Neuron (in vitro differentiated cells): Measurements from ENCODE around the gene KLHL18.
A peak's percentile ranks its signal among the peaks of the same experiment; 100 is the strongest.

ENCODE experiments used
- H2AFZ ChIP-seq: one replicate; pipeline ENCODE4 v1.6.1; 2013; ENCODE audit warnings: low read depth, mild to moderate bottlenecking, inconsistent platforms, low read length, moderate library complexity
- H3K27me3 ChIP-seq: one replicate; pipeline ENCODE4 v1.6.1; 2013; ENCODE audit warnings: low read length; ENCODE audit not compliant: insufficient read depth
- H3K36me3 ChIP-seq: one replicate; pipeline ENCODE4 v1.6.1; 2013; ENCODE audit warnings: low read length; ENCODE audit not compliant: insufficient read depth
- H3K4me1 ChIP-seq: one replicate; pipeline ENCODE4 v1.6.1; 2013; ENCODE audit warnings: low read length; ENCODE audit not compliant: insufficient read depth
- H3K4me3 ChIP-seq: 2 replicates; pipeline ENCODE4 v1.5.1; 2013; ENCODE audit warnings: mild to moderate bottlenecking, low read length, moderate library complexity
- H3K9me3 ChIP-seq: one replicate; pipeline ENCODE4 v1.6.1; 2013; ENCODE audit warnings: low read length

The KLHL18 gene

GRCh38 chr3:47381317-47382157, 98.8 kb downstream of the KLHL18 start:
- H2AFZ ChIP-seq: peak overlapping the region; percentile 72
- peak overlapping the region; percentile 89 for H3K4me3 ChIP-seq
- H3K4me1 ChIP-seq: peaks cover 14% of the 10 kb centered on the region
- H3K27me3 ChIP-seq: no peaks in the 10 kb centered on the region
- H3K9me3 ChIP-seq: no peaks in the 10 kb centered on the region
- peaks cover 10% of the 10 kb centered on the region for H3K36me3 ChIP-seq

- Histone ChIP-seq H3K4me3 (no peak overlapping the region), H3K27me3 (no peaks in the 10 kb centered on the region), H3K9me3 (no peaks in the 10 kb centered on the region), H3K4me1 (peaks cover 13% of the 10 kb centered on the region), H2AFZ (no peak overlapping the region), H3K36me3 (peaks cover 10% of the 10 kb centered on the region)
Measured at GRCh38 chr3:47384425-47384824, 101.7 kb downstream of the KLHL18 start.

- H3K9me3 ChIP-seq: no peaks in the 10 kb centered on the region
- H2AFZ ChIP-seq: no peak overlapping the region
- H3K4me3 ChIP-seq: no peak overlapping the region
- peaks cover 7% of the 10 kb centered on the region for H3K4me1 ChIP-seq
- peaks cover 10% of the 10 kb centered on the region for H3K36me3 ChIP-seq
- H3K27me3 ChIP-seq: no peaks in the 10 kb centered on the region
Measured at GRCh38 chr3:47385007-47385406, 102.3 kb downstream of the KLHL18 start.

- H3K4me3 ChIP-seq: no peak overlapping the region
- H3K27me3 ChIP-seq: no peaks in the 10 kb centered on the region
- peaks cover 5% of the 10 kb centered on the region for H3K4me1 ChIP-seq
- no peaks in the 10 kb centered on the region for H3K9me3 ChIP-seq
- H2AFZ ChIP-seq: no peak overlapping the region
- H3K36me3 ChIP-seq: peaks cover 10% of the 10 kb centered on the region
Measured at GRCh38 chr3:47385796-47386195, 103.1 kb downstream of the KLHL18 start.

- Histone ChIP-seq H3K9me3 (no peaks in the 10 kb centered on the region), H3K27me3 (no peaks in the 10 kb centered on the region), H3K36me3 (peaks cover 4% of the 10 kb centered on the region), H3K4me1 (peaks cover 18% of the 10 kb centered on the region), H2AFZ (no peak overlapping the region), H3K4me3 (no peak overlapping the region)
Measured at GRCh38 chr3:47392933-47393332, 110.2 kb downstream of the KLHL18 start.

GRCh38 chr3:47394140-47394870, 111.6 kb downstream of the KLHL18 start:
- Histone ChIP-seq H3K36me3 (peaks cover 4% of the 10 kb centered on the region), H3K4me1 (peaks cover 18% of the 10 kb centered on the region), H2AFZ (no peak overlapping the region), H3K27me3 (no peaks in the 10 kb centered on the region), H3K9me3 (no peaks in the 10 kb centered on the region), H3K4me3 (no peak overlapping the region)

- Histone ChIP-seq H3K4me3 (no peak overlapping the region), H3K27me3 (no peaks in the 10 kb centered on the region), H2AFZ (no peak overlapping the region), H3K9me3 (no peaks in the 10 kb centered on the region), H3K36me3 (peaks cover 4% of the 10 kb centered on the region), H3K4me1 (peaks cover 18% of the 10 kb centered on the region)
Measured at GRCh38 chr3:47394881-47395280, 112.1 kb downstream of the KLHL18 start.
